Keratinocyte (primary cell): ENCODE data around the gene MALSU1. TPM values are rescaled to one million over a fixed set of nuclear protein-coding genes. Genes with fewer than 3 reads are reported as not detected.
"Not testable (repeated sequence)": the region's sequence is repeated elsewhere in the genome, so short reads cannot be mapped to it uniquely, and the experiment has no call there.

Experiments
- DNase-seq: peaks from one replicate; pipeline ENCODE4 v3.0.0-alpha.2; 2011; ENCODE audit warnings: low read depth, missing footprints, low spot score
- FAIRE-seq: peaks from 2 replicates; lab custom pipeline; 2011; peaks lifted over from hg19 to GRCh38; lab: Jason Lieb, UNC
- H2AFZ ChIP-seq: 2 replicates; pipeline ENCODE4 v1.6.0; 2012; ENCODE audit warnings: low read length, control low read depth, inconsistent platforms; ENCODE audit not compliant: control insufficient read depth
- H3K27ac ChIP-seq: 2 replicates; pipeline ENCODE4 v1.5.1; 2011; ENCODE audit warnings: low read length; ENCODE audit not compliant: control insufficient read depth, insufficient read depth
- H3K27me3 ChIP-seq: 3 replicates; pipeline ENCODE4 v1.6.0; 2011; ENCODE audit warnings: low read length; ENCODE audit not compliant: control insufficient read depth, insufficient read depth; ENCODE audit errors: extremely low read depth
- H3K36me3 ChIP-seq, 2 experiments: 2 replicates in 1 of 2; 3 replicates in 1 of 2; pipeline ENCODE4 v1.5.1; 2011; ENCODE audit warnings: low read length in 2 of 2, mild to moderate bottlenecking in 1 of 2; ENCODE audit not compliant: control insufficient read depth in 2 of 2, insufficient read depth in 2 of 2; ENCODE audit errors: extremely low read depth in 1 of 2
- H3K4me1 ChIP-seq: 3 replicates; pipeline ENCODE4 v1.5.1; 2011; ENCODE audit warnings: low read length; ENCODE audit not compliant: control insufficient read depth, insufficient read depth; ENCODE audit errors: extremely low read depth
- H3K4me2 ChIP-seq: 3 replicates; pipeline ENCODE4 v1.6.0; 2011; ENCODE audit warnings: low read depth, low read length; ENCODE audit not compliant: control insufficient read depth, insufficient read depth; ENCODE audit errors: extremely low read depth
- H3K4me3 ChIP-seq, 3 experiments: fragments of 200-600 bp in 1 of 3; sonication (generic) in 1 of 3; 2 replicates in 2 of 3; 3 replicates in 1 of 3; pipeline ENCODE4 v1.5.1; 2011 to 2016; ENCODE audit warnings: low read length in 3 of 3, mild to moderate bottlenecking in 3 of 3, control low read depth in 2 of 3, inconsistent platforms in 1 of 3, low read depth in 1 of 3, mixed read lengths in 1 of 3, mixed run types in 1 of 3, moderate library complexity in 1 of 3; ENCODE audit not compliant: control insufficient read depth in 2 of 3, insufficient read depth in 2 of 3; ENCODE audit errors: extremely low read depth in 1 of 3
- H3K79me2 ChIP-seq: 2 replicates; pipeline ENCODE4 v1.6.0; 2012; ENCODE audit warnings: low read length; ENCODE audit not compliant: control insufficient read depth, insufficient read depth
- H3K9ac ChIP-seq: 3 replicates; pipeline ENCODE4 v1.6.0; 2011; ENCODE audit warnings: low read length; ENCODE audit not compliant: control insufficient read depth, insufficient read depth; ENCODE audit errors: extremely low read depth
- H3K9me1 ChIP-seq: 3 replicates; pipeline ENCODE4 v1.6.0; 2011; ENCODE audit warnings: low read length; ENCODE audit not compliant: control insufficient read depth, insufficient read depth; ENCODE audit errors: extremely low read depth
- H3K9me3 ChIP-seq: 2 replicates; pipeline ENCODE4 v1.5.1; 2012; ENCODE audit warnings: low read depth, low read length; ENCODE audit not compliant: control insufficient read depth
- H4K20me1 ChIP-seq: 3 replicates; pipeline ENCODE4 v1.6.0; 2011; ENCODE audit warnings: low read length; ENCODE audit not compliant: control insufficient read depth, insufficient read depth; ENCODE audit errors: extremely low read depth
- CTCF ChIP-seq, 3 experiments: IDR thresholded peaks in 1 of 3; conservative IDR thresholded peaks in 1 of 3; optimal IDR thresholded peaks in 1 of 3; 2 replicates in 2 of 3; 3 replicates in 1 of 3; pipeline versions ENCODE3 to v1.5.1; 2011; ENCODE audit warnings: low read length in 3 of 3, mild to moderate bottlenecking in 3 of 3, moderate library complexity in 2 of 3, control low read depth in 1 of 3, inconsistent platforms in 1 of 3; ENCODE audit not compliant: insufficient read depth in 2 of 3; ENCODE audit errors: extremely low read depth in 1 of 3
- EZH2 ChIP-seq: IDR thresholded peaks from one replicate; pipeline ENCODE4 v1.6.1; 2012; ENCODE audit warnings: inconsistent platforms, mild to moderate bottlenecking, low read length, moderate library complexity
- dilution Hi-C: fragments of 300-500 bp; cut with MboI; formaldehyde crosslinking; loops from one replicate; pipeline ENCODE4 v1.7.0; 2020; ENCODE audit warnings: low sequenced_read_pairs; ENCODE audit not compliant: extremely low pct_ligation_motif_present
- polyA plus RNA-seq, 5 experiments: library from polyadenylated mRNA; depleted of rRNA in 3 of 5; stranded (reverse) in 3 of 5; stranded (forward) in 1 of 5; unstranded in 1 of 5; fragments of >200 nt; gene quantifications; 1 replicate in 1 of 5; 2 replicates in 3 of 5; 3 replicates in 1 of 5; pipeline versions ENCODE4 v1.2.1 to v1.2.3, GENCODE V29; 2011 to 2012; ENCODE audit warnings: missing spikeins in 2 of 5, low read depth in 1 of 5, low replicate concordance in 1 of 5

MALSU1 gene
- polyA plus RNA-seq, 1 donor (not counting 4 experiments of a cell fraction or from before 2014, with no cell fraction given) = 67.8 TPM

GRCh38 chr7:23308754-23309153 is 9.6 kb downstream of the MALSU1 start:
- DNase-seq (no peak), FAIRE-seq (no peak)
- dilution Hi-C loops = no loop called here
- Histone ChIP-seq H3K9me1 (no peaks in the 10 kb centered on the region), H3K27ac (no peak overlapping the region), H4K20me1 (no peaks in the 10 kb centered on the region), H2AFZ (no peak overlapping the region), H3K36me3 (peaks cover 8 to 11% of the 10 kb centered on the region in 2 experiments), H3K79me2 (peaks cover 27% of the 10 kb centered on the region), H3K4me1 (no peaks in the 10 kb centered on the region), H3K27me3 (no peaks in the 10 kb centered on the region), H3K9me3 (no peaks in the 10 kb centered on the region), H3K9ac (no peak overlapping the region), H3K4me3 (no peak overlapping the region), H3K4me2 (no peak overlapping the region)
- TF ChIP-seq CTCF (optimal IDR thresholded peaks at IDR 0.05 in 1 of 3, IDR thresholded peaks at IDR 0.05 in 1 of 3, conservative IDR thresholded peaks at IDR 0.05 in 1 of 3; ENCODE audit: extremely low read depth in 1 of 3, insufficient read depth in 2 of 3, low read length in 3 of 3) = no peak
- no peak for TF ChIP-seq EZH2

GRCh38 chr7:23312141-23312540 is 13.0 kb downstream of the MALSU1 start:
- H3K9me1 ChIP-seq, H3K4me2 ChIP-seq, H3K9me3 ChIP-seq, H4K20me1 ChIP-seq, FAIRE-seq, dilution Hi-C loops, H3K4me3 ChIP-seq, H3K79me2 ChIP-seq, H2AFZ ChIP-seq, H3K27me3 ChIP-seq, H3K4me1 ChIP-seq, H3K27ac ChIP-seq, H3K9ac ChIP-seq, DNase-seq: not testable (repeated sequence)
- peaks cover 8 to 11% of the 10 kb centered on the region in 2 experiments for H3K36me3 ChIP-seq

GRCh38 chr7:23315366-23315765 is 16.2 kb downstream of the MALSU1 start:
- peaks cover 8% of the 10 kb centered on the region for H3K4me1 ChIP-seq
- peaks cover 4% of the 10 kb centered on the region for H3K27me3 ChIP-seq
- H4K20me1 ChIP-seq = no peaks in the 10 kb centered on the region
- DNase-seq (no peak), FAIRE-seq (peak; percentile 26)
- dilution Hi-C loops = no loop called here
- H2AFZ ChIP-seq = no peak overlapping the region
- H3K9ac ChIP-seq = no peak overlapping the region
- H3K9me1 ChIP-seq = no peaks in the 10 kb centered on the region
- H3K4me2 ChIP-seq = no peak overlapping the region
- TF ChIP-seq EZH2 = no peak
- TF ChIP-seq CTCF (optimal IDR thresholded peaks at IDR 0.05 in 1 of 3, IDR thresholded peaks at IDR 0.05 in 1 of 3, conservative IDR thresholded peaks at IDR 0.05 in 1 of 3; ENCODE audit: extremely low read depth in 1 of 3, insufficient read depth in 2 of 3, low read length in 3 of 3) = no peak
- no peak overlapping the region for H3K27ac ChIP-seq
- peaks cover 0 to 11% of the 10 kb centered on the region in 2 experiments for H3K36me3 ChIP-seq
- H3K4me3 ChIP-seq = no peak overlapping the region
- no peaks in the 10 kb centered on the region for H3K79me2 ChIP-seq
- no peaks in the 10 kb centered on the region for H3K9me3 ChIP-seq
